Upper lobe of left lung (tissue), 4 donors: ENCODE data around the gene ASB2.

ENCODE experiments used
- CTCF ChIP-seq, 6 experiments: fragments of 450-650 bp in 4 of 6; fragments of 200-600 bp in 2 of 6; sonication (generic) in 2 of 6; IDR thresholded peaks; one replicate each; pipeline ENCODE4 v1.5.1; 2016 to 2019; ENCODE audit warnings: antibody characterized with exemption in 6 of 6
- EP300 ChIP-seq, 4 donors: sonication (generic); formaldehyde crosslinking; IDR thresholded peaks; one replicate each; pipeline ENCODE4 v1.5.1; 2017; ENCODE audit warnings: antibody characterized with exemption in 4 of 4, control low read depth in 2 of 4
- POLR2A ChIP-seq, 4 donors: fragments of 450-650 bp; IDR thresholded peaks; one replicate each; pipeline ENCODE4 v1.5.1; 2016 to 2017; ENCODE audit warnings: antibody characterized with exemption in 4 of 4, mild to moderate bottlenecking in 2 of 4
- POLR2AphosphoS5 ChIP-seq, 2 donors: sonication (generic); formaldehyde crosslinking; IDR thresholded peaks; one replicate each; pipeline ENCODE4 v1.5.1; 2017; ENCODE audit warnings: antibody characterized with exemption in 2 of 2

- TF ChIP-seq CTCF (IDR thresholded peaks at IDR 0.05) (no peak), POLR2A (IDR thresholded peaks at IDR 0.05) (no peak), EP300 (IDR thresholded peaks at IDR 0.05) (no peak), POLR2AphosphoS5 (IDR thresholded peaks at IDR 0.05) (no peak)
These were observed 35.4 kb upstream of the ASB2 start for GRCh38 chr14:94011795-94012194.
